Ecto neural progenitor cell (in vitro differentiated cells): ENCODE measurements around the gene ZFYVE27.

Experiments
- DNase-seq: peaks from one replicate; pipeline ENCODE4 v3.0.0-alpha.2; 2018; ENCODE audit warnings: low spot score

The ZFYVE27 gene

DNA sequence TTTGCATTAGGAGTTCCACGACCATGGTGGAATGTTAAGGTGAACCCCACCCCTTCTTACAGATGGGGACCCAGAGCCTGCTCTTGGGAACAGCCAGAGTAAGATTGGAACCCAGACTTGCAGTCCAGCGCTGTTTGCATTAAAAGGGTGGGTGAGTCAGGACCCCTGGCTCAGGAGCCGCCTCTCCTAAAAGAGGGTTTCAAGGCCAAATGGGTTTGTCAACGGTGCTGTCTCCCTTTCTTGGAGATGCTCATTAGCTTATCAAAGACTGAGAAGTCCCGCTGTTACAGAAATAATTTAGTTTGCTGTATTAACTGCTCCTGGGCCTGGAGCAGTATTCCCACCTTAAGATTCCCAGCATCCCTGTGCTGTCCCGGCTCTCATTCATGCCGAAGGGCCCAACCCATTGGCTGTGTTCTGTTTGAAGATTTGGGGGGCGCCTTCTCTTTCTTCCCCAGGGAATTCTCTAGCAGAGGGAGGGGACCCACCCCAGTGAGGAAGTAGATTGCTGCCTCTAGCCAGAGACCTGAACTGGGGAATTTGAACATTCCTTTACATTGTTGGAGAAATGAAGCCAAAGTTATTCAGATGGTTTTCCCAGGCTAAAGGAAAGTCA is 21.6 kb upstream of the ZFYVE27 start:
- DNase-seq = no peak

DNA sequence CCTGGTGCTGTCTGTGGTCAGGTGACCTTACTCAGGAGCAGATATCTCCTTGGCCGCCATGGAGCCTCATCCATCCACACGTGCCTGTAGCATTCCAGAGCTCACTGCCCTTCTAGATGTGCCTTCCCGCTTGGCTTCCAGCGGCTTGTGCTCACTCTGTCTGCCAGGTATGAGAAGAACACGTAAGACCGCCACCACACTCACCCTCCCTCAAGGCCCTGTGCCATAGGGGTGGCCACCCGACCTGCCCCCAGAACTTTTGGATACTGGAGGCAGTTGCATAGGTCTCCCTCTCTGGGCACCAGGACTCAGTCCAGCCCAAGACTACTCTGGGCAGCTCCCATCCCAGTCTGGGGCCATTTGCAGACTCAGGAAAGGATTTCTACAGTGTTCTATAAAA is 19.3 kb upstream of the ZFYVE27 start:
- DNase-seq = no peak

DNA sequence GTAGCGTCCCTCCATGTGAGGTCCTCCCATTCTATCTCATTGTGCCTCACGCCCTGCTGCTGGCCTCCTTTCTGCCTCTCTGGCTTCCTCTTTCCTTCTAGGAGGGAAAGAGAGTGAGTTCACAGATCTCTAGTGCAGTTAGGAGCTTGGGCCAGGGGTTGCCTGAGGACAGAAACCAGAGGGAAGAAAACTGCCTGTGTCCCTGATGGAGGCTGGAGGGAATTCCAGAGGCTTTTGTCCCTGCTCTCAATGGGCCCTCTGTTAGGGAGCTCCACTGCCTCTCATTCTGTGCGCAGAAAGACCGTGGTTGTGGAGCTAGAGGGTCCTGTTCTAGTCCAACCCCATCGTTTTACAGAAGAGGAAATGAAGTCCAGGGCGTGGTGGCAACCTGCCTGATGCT is 18.8 kb upstream of the ZFYVE27 start:
- no peak for DNase-seq

DNA sequence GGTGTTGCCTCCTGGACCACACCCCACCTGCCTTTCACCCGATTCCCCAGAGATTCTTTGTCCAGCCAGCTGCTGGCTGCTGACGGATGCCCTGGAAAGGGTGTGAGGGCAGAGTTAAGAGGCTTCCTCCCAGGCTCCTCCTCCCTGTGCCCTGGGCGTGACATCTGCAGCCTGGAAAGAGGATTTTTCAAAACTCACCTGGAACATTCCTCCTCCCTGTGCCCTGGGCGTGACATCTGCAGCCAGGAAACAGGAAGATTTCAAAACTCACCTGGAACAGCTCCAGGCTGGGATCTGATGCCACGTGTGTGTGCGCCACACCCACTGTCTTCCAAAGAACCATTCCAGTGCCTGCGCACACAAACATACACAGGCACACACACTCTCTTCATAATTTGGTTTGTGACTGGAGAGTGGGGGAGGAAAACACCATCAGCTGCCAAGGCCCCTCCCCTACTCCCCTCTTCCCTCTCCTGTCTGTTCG is 18.2 kb upstream of the ZFYVE27 start:
- DNase-seq = no peak

DNA sequence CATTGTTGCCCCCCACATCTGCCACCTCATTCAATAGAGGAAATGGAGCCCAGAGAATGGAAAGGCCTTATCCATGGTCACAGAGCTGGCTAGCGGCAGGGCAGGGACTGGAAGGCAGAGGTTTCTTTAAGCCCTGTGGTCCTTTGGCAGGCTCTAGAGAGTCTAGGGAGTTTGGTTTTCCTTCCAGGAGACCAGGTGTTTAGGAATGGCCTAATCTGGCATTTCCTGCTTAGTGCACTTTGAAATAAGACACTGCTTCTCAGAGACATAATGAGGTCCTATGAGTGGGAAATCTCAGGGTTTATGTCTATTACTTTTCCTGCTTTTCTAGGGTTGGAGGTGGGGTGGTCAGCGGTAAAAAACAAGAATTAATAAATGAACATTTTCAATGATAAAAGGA is 17.3 kb upstream of the ZFYVE27 start:
- DNase-seq = no peak

DNA sequence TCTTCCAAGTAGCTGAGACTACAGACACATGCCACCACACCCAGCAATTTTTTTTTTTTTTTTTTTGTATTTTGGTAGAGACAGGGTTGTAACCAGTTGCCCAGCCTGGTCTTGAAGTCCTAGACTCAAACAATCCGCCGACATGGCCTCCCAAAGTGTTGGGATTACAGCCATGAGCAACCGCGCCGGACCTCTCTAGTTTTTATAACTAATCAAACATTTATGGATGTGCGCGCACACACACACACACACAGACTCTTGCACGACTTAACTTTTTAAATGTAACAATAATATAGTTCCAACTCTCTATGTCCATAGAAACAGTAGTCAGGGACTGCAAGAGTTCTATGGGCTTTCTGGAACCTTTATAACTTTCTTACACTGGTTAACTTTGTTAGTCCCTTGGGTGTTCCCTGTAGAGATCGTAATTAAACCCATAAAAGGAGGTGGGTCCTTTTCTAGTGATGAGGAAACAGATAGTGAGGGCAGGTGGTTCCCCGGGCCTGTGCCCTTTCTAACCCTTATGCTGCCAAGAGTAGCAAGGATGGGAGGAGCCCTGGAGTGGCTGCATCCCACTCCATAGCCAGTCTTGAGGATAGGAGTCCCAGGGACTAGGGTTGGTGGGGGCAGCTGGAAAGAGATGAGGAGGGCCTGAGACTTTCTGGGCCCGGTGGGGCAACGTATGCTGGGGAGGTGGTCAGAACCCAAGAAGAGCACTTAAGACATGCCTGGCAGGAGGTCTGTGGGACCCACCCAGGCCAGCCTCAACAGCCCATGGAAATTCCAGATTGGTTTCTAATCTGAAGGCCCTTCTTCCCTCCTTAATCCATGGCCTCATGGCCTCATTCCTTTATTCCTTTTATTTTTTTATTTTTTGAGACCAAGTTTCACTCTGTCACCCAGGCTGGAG is 14.8 kb upstream of the ZFYVE27 start:
- no peak for DNase-seq

DNA sequence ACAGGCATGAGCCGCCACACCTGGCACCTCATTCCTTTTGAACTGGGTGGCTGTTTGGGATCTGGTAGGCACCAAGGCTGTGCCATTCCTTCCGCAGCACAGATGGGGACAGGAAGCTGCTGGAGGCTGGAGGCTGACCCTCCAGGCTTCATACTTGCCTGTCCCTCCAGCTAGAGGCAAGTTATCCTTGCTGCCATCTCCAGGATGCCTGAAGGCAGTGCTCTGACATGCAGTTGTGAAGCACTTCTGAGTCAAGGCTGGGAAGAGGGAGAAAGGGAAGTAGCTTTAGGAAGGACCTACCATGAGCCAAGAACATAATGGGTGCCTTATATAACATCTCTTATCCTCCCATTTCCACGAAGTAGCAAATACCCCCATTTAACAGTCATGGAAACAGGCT is 13.9 kb upstream of the ZFYVE27 start:
- no peak for DNase-seq

DNA sequence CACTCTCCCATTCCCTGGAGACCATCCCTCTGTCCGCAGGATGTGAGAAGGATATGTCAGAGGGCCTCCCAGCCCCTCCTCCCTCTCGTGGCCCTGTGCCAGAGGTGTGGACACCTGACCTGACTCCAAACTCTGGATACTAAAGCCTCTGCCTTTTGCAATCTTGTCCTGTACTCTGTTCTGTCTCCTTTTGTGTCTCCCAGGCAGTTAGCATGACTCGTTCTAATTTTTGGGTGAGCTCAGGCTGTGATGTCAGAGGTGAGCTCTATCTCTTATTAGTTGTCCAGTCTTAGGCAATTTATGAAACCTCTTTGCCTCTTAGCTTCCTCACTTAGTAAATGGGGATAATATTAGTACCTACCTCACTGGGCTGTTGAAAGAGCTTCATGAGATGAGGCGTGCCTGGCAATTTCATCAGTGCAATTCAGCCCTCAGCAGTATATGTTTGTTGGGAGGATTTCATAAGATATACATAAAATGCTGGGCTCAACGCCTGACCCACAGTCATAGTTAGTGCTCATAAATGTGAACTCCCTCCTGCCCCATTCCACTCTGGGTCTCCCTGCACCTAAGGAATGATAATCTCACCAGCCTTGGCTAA is 12.5 kb upstream of the ZFYVE27 start:
- no peak for DNase-seq

DNA sequence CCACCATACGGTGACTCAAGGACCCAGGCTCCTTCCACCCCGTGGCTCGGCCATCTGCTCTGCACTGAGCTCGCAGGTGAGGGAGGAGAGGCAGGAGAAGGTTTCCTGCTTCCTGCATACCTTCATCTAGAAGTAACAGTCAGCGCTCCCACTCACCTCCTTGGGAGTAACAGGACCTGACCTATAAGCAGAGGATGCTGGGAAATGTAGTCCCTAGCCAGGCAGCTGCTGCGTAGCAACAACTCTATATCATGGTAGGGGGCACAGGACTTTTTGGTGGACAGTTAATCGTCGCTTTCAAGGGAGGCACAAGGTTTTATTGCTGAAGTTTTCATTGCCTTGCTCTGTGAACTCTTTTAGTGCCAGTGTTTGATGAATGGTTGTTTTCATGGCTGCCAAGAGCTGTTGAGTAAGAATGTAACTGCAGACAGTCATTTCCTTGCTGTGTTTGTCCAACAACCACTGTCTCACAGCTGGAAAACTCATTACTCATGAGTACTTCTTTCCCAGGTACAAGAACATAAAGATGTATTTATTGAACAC is 10.2 kb upstream of the ZFYVE27 start:
- no peak for DNase-seq

DNA sequence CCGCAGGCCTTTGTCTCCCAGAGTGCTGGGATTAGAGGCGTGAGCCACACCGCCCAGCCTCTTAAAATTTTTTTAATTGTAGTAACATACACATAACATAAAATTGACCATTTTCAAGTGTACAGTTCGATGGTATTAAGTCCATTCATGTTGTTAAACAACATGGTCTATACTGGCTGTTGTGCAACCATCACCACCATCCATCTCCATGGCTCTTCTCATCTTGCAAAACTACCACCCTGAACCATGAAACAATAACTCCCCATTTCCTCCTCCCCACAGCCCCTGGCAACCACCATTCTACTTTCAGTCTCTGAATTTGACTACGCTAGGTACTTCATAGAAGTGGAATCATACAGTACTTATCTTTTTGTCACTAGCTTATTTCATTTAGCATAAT is 7.9 kb upstream of the ZFYVE27 start:
- DNase-seq = no peak

DNA sequence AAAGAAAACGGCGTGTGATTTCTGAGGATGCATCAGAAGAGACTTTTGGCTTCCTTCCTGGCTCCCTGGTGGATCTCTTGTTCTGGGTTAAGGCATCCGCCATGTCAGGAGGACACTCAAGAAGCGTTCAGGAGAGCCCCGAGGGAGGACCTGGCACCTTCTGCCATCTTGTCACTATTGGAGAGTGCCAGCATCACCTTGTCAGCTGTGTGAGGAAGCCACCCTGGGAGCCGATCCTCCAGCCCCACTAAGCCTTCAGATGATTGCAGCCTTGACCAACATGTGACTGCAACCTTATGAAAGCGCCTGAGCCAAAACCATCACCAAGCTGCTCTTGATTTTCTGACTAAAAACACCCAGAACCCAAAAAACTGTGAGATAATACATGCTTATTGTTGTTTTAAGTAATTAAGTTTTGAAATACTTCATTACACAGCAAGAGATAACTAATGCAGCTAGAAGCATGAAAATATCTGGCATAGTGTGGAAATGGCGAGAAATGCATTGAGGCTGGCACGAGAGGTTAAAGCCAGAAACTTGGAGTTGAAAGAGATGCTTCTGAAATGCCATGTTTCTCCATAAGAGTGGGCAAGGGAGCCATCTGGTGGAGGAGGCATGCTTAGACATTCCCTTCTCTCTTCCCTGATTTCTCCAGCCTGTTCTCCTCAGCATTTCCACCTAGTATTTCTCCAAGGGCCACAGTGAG is 5.4 kb upstream of the ZFYVE27 start:
- peak; percentile 63 for DNase-seq

DNA sequence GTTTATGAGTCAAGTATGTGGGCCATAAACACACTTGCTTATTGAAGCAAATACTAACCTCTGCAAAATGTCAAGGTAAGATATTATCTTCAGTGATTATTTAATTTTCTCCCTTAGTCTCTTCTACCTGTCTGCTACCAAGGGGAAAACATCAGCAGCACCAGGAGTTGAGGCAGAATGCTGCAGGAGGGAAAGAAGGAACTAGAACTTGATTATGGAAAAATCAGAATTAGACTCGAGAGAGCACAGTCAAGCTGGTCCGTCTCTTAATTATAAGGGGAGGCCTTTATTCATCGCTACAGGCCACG is 4.9 kb upstream of the ZFYVE27 start:
- DNase-seq = no peak

DNA sequence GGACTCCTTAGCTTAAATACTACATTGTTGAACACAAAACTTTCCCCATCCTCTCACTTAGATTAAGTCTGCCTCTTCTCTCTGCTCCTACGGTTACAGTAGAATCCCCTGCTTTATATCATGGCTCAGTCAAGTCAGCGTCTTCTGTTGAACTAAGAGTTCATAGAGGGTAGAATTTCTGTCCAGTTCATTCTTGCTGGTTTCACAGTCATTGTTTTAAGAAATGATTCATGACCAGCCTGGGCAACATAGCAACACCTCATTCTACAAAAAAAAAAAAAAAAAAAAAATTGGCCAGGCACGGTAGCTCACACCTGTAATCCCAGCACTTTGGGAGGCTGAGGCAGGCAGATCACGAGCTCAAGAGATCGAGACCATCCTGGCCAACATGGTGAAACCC is 3.7 kb upstream of the ZFYVE27 start:
- no peak for DNase-seq

DNA sequence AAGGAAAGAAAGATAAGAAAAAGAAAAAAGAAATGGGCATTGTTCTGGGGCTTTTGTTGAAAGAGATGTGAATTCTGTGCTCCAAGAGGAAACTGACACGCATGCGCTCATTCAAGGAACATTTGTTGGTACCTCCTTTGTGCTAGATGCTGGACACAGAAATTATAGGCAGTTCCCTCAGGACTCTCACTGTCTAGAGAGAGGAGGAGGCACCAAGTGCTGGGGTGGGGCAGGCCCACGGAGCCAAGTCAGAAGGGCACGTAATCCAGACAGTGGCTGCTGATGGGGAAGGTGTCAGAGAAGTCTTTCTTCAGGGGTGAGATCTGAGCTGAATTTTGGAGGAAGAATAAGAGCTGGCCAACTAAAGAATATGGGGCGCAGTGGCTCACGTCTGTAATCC is 2.9 kb upstream of the ZFYVE27 start:
- DNase-seq = no peak

DNA sequence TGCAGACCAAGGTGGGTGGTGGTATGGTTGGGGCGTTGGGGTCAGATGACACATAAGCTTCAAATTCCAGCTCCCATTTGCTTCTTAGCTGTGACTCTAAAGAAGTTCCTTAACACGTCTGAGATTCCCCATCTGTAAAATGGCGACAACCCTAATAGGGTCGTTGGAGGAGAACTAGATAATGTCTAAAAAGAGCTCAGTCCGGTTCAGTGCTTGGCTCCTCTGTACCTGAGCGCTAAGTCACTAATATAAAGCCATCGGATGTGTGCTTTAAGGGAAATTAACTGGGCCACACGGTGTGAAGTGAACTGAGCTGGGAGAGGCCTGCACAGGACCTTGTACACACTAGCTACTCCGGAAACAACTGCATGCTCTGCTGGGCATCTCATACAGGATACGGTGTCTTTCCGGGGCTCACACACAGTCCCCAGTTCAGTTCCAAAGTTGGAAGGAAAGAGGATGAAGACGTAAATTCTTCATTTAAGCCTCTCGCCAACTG is 476 bp upstream of the ZFYVE27 start:
- no peak for DNase-seq

DNA sequence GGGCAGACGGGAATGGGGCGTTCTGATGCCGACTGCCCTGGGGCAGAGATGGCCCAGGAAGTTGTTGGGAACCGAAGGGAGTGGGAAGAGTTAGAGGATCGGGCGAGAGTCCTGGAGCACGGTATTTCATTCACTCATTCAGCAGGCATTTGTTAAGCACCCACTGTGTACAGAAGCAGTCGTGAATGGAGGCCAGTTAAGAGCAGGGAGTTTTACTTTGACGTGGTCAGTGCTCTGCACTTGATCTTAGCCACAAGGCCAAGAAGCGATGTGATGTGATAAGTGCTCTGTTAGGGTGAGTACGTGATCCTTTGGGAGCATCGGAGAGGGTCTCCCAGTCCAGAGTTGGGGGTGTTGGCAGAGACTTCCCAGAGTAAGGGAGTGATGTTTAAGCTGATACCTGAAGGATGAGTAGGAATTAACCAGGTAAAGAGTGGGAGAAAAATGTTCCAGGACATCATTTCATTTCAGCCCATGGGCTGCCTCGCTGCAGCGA is 890 bp downstream of the ZFYVE27 start:
- DNase-seq = no peak

DNA sequence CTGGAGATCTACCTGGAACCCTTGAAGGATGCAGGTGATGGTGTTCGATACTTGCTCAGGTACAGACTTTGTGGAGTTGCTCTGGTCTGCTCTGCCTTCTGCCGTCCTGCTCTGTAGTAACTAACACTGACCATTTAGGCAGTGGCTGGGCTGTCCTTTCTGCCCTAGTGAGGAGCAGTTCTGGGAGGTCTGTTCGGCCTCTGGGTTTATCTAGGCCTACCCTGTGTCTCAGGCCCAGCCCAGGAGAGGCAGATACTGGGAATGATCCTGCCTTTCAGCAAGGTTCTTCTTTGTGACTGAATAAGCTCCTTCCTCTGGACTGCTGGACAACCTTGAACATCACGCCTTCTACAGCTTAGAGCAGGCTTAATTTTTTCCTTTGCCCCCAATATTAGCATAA is 1.7 kb downstream of the ZFYVE27 start:
- no peak for DNase-seq

DNA sequence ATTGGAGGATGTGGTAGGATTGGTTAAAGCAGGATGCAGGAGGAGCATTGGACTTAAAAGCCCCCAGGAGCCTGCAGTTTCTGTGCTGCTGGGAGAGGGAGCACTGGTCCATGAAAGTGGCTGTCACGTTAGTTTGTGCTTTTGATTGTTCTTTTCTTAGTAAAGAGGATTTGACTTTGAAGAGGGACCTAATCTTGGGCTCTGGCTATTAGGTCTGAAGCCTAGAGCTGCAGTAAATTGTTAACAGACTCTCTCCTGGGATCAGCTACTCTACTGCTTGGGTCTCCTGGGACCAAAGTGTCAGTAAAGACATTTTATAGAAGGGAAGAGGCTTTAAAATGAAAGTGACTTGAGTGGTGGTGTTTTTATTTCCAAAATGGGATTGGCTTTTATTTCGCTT is 3.7 kb downstream of the ZFYVE27 start:
- no peak for DNase-seq

DNA sequence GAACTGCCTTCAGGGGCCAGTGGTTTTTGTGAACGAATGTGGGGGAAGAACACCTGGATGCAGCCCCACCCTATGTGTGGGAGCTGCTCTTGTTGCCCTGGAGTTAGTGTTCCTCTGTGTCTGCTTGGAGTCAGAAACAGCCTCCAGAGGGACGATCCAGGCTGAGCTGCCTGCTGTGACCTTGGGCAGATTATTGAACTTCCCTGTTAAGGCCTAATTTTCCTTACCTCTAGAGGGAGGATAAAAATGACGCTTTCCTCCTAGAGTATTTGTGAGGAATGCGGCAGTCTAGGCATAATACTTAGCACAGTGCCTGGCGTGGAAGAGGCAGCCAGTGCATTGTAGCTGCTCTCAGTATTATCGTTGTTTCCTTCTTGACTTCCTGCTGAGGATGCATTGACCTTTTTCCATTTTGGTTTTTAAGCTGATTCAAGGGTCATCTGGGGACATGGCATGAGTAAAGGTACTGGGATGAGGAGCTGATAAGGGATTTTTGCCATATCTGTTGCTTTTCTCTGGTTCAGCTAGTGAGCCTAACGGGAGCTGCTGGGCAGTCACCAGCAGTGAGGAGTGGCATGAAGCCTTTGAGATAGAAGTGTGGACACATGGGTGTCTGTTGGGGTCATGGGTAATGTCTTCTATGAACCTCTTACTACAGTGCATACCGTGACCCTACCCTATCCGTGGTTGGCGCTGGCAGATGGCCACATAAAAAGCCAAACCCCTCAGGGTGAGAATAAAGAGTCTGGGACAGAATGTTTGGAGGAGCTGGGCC is 6.4 kb downstream of the ZFYVE27 start:
- DNase-seq = no peak

DNA sequence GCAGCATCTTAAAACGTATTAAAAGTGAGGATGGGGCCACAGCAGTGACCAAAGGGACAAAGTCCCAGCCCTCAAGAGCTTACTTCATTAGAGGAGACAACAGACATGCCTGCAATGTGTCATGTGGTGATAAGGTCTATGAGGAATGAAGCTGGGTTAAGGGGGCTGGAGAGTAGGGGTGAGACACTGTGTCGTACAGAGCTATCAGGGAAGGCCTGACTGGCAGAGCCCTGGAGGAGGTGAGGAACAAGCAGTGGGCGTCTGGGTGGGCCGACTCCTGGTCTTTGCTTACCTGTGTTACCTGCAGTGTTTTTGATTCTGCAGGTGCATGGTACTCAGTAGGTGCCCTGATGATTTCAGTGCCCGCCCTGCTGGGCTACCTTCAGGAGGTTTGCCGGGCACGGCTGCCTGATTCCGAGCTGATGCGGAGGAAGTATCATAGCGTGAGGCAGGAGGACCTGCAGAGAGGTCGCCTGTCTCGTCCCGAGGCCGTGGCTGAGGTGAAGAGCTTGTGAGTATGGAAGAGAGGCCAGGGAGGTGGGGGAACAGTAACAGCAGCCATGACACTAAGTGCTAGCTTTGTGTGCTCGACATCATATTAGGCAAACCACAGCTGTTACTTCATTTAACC is 7.6 kb downstream of the ZFYVE27 start:
- no peak for DNase-seq

DNA sequence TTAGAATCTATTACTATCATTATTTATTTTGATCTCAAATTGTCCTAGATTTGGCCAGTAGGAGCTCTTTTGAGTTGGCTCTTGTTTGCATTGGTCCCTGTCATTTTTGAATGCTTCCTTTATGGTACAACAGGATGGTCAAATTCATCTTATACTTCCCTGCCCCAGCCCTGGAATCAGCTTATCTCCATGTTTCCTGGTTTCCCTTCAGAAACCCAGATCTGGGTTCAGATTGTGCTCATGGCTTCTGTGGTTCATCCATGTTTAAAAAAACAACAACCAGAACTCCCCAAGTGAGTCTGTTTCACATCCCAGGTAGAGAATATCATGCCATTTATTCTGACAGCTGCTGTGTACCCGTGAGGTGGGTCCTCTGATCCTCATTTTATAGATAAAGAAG is 10.6 kb downstream of the ZFYVE27 start:
- DNase-seq = no peak
